IPS-20b (cell line): ENCODE data around the gene ZNF273.
A peak's percentile ranks its signal among the peaks of the same experiment; 100 is the strongest.

Experiments
- H3K27ac ChIP-seq: one replicate; pipeline ENCODE4 v1.5.1; 2013; ENCODE audit warnings: low read length
- H3K27me3 ChIP-seq: 2 replicates; pipeline ENCODE4 v1.6.1; 2013; ENCODE audit warnings: mild to moderate bottlenecking, low read length, inconsistent platforms; ENCODE audit not compliant: insufficient read depth
- H3K36me3 ChIP-seq: 2 replicates; pipeline ENCODE4 v1.6.1; 2013; ENCODE audit warnings: low read depth, mild to moderate bottlenecking, inconsistent platforms, low read length, moderate library complexity; ENCODE audit not compliant: insufficient read depth
- H3K4me1 ChIP-seq: 2 replicates; pipeline ENCODE4 v1.6.1; 2013; ENCODE audit warnings: mild to moderate bottlenecking, control low read depth, inconsistent platforms, low read length, moderate library complexity; ENCODE audit not compliant: insufficient read depth
- H3K4me3 ChIP-seq: 2 replicates; pipeline ENCODE4 v1.5.1; 2013; ENCODE audit warnings: mild to moderate bottlenecking, low read length, inconsistent platforms
- H3K9ac ChIP-seq: 2 replicates; pipeline ENCODE4 v1.6.1; 2013; ENCODE audit warnings: low read depth, mild to moderate bottlenecking, inconsistent platforms, low read length, moderate library complexity
- H3K9me3 ChIP-seq: 2 replicates; pipeline ENCODE4 v1.6.1; 2013; ENCODE audit warnings: mild to moderate bottlenecking, low read depth, low read length, inconsistent platforms; ENCODE audit not compliant: insufficient read depth

The ZNF273 gene

DNA sequence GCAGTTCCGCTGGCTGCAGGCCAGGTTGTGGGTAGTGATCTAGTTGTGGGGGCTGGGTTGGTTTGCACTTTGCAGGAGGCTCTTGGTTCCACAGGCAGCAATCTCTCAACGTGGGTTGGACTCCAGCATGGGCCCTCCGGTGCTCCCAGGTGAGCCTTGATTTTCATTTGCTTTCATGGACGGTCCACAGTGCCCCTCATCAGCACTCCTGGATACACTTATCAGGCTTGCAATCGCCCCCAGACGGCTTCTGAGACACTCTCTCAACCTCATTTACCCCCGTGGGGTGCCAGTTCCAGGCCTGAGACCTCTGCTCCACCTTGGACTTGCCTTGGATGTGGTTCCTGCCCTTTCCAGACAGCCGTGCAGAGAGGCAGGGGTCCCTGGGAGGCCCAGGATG, 31.3 kb upstream of the ZNF273 start:
- H3K4me1 ChIP-seq = no peaks in the 10 kb centered on the region
- H3K9ac ChIP-seq = no peak overlapping the region
- H3K36me3 ChIP-seq = no peaks in the 10 kb centered on the region
- no peak overlapping the region for H3K4me3 ChIP-seq
- H3K27me3 ChIP-seq = peaks cover 9% of the 10 kb centered on the region
- peaks cover 17% of the 10 kb centered on the region; the same call in 1 of the 2 replicates for H3K9me3 ChIP-seq
- H3K27ac ChIP-seq = no peak overlapping the region

DNA sequence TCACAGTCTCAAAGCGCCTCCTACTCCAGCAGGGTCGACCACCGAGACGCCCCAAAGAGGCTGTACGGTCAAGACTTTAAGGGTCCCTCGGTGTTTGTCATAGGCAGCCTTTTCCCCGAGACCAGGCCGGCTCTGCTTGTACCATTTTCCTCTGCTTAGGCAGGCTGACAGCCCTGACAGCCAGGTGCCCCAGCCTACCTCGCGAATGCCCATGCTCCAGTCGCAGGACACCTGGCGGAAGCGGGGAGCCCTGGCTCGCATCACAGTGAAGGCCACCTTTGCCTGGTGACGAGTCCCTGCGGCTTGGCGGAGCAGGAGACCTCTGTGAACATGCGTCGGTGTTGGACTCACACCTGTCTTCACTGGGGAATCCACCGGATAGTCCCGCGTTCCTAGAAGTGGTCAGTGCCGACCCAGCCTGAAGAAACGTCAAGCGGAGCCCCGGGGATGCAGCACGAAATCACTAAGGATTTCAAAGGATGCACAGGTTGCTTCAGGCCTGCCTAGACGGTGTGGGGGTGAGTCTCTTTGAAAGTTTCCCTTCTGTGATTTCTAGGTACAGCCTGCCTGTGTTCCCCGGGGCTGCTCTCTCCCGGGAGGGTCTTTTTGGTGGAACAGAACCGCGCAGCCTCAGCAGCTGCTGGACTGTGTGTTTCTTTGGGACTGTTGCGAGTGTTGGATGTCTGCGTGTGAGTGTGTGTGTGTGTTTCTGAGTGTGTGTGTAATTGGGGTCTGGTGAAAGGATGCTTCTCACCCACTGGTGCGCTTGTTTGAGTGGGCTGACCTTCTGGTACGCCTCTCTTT, 30.5 kb upstream of the ZNF273 start:
- peaks cover 16% of the 10 kb centered on the region for H3K27me3 ChIP-seq
- H3K36me3 ChIP-seq = no peaks in the 10 kb centered on the region
- no peak overlapping the region for H3K4me3 ChIP-seq
- H3K9ac ChIP-seq = no peak overlapping the region
- H3K4me1 ChIP-seq = no peaks in the 10 kb centered on the region
- H3K9me3 ChIP-seq = peaks cover 17% of the 10 kb centered on the region; the same call in 1 of the 2 replicates
- no peak overlapping the region for H3K27ac ChIP-seq

DNA sequence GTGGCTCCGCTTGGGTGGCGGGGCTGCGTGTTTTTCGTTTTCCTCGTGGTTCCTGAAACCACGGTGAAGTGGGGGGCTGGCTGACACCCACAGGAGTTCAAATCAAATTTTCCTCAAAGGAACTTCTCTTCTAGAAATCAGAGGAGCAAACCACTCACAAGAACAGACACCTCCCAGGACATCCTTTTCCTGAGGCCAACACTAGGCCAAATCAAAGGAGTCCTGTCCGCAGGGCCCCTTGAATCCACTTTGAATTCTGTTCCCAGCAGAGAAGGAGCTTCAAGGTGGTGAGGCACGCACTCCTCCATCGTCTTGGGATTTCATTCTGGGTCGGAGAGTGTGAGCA, 29.9 kb upstream of the ZNF273 start:
- Histone ChIP-seq H3K9me3 (peaks cover 17% of the 10 kb centered on the region; the same call in 1 of the 2 replicates), H3K27ac (no peak overlapping the region), H3K36me3 (no peaks in the 10 kb centered on the region), H3K27me3 (peaks cover 21% of the 10 kb centered on the region), H3K4me1 (no peaks in the 10 kb centered on the region), H3K4me3 (no peak overlapping the region), H3K9ac (no peak overlapping the region)

DNA sequence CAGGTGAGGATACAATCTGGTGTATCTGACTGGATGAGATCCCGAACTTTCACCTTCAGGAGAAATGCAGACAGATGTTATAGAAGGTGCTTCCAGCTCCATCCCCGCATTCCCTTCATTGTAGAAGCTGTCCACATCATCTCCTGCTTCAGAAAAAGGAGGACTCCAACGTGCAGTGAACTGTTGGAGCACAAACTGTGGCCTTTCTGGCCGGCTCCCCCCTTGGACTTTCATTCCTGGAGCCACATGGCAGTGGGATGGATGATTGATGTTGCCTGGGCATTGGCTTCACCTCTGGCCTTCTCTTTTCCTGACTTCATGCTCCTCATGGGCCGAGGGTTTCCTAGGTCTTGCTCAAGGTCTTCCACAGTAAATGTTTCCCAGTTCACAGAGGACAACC, 29.6 kb upstream of the ZNF273 start:
- Histone ChIP-seq H3K9ac (no peak overlapping the region), H3K4me3 (no peak overlapping the region), H3K36me3 (no peaks in the 10 kb centered on the region), H3K27me3 (peaks cover 25% of the 10 kb centered on the region), H3K9me3 (peaks cover 17% of the 10 kb centered on the region; the same call in 1 of the 2 replicates), H3K27ac (no peak overlapping the region), H3K4me1 (no peaks in the 10 kb centered on the region)

DNA sequence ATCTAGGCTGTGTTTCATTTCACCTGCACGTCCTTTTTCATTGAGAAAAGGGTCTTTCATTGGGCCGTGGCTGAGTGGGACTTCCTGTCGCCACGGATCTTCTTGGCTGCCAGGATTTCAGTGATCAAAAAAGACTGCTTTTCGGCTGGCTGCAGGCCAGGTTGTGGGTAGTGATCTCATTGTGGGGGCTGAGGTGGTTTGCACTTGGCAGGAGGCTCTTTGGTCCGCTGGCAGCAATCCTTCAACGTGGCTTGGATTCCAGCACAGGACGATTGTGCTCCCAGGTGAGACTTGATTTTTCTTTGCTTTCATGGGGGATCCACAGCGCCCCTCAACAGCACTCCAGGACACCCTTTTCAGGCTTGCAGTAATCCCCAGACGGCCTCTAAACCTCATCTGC, 29.0 kb upstream of the ZNF273 start:
- H3K9ac ChIP-seq = no peak overlapping the region
- peaks cover 11% of the 10 kb centered on the region; the same call in 1 of the 2 replicates for H3K9me3 ChIP-seq

DNA sequence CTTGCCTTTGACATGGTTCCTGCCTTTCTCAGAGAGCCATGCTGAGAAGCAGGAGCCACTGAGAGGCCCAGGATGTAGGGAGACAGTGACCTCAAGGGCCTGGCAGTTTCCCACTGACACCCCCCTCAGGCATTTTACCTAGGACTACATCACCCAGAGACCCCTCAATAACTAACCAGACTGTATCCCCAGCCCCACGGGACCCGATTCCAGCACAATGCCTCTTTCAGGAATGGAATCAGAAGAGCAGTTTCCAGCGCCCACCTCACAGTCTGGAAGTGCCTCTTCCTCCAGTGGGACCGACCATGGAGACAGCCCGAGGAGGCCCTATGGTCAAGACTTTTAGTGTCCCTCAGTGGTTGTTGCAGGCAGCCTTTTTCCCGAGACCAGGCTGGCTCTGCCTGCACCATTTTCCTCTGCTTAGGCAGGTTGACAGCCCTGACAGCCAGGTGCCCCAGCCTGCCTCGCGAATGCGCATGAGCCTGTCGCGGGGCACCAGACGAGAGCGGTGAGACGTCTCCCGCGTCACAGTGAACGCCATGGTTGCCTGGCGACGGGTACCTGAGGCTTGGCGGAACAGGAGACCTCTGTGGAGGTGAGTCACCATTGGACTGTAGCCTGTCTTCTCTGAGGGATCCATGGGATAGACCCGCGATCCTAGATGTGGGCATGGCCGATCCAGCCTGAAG, 28.4 kb upstream of the ZNF273 start:
- peaks cover 31% of the 10 kb centered on the region for H3K27me3 ChIP-seq
- no peak overlapping the region for H3K4me3 ChIP-seq
- H3K9me3 ChIP-seq = peaks cover 7% of the 10 kb centered on the region; the same call in 1 of the 2 replicates
- H3K9ac ChIP-seq = no peak overlapping the region
- H3K27ac ChIP-seq = no peak overlapping the region
- no peaks in the 10 kb centered on the region for H3K36me3 ChIP-seq
- no peaks in the 10 kb centered on the region for H3K4me1 ChIP-seq

More for the DNA sequence above, 29.0 kb upstream of the ZNF273 start:
- H3K4me1 ChIP-seq = no peaks in the 10 kb centered on the region
- no peak overlapping the region for H3K27ac ChIP-seq
- H3K4me3 ChIP-seq = no peak overlapping the region
- peaks cover 31% of the 10 kb centered on the region for H3K27me3 ChIP-seq
- H3K36me3 ChIP-seq = no peaks in the 10 kb centered on the region

DNA sequence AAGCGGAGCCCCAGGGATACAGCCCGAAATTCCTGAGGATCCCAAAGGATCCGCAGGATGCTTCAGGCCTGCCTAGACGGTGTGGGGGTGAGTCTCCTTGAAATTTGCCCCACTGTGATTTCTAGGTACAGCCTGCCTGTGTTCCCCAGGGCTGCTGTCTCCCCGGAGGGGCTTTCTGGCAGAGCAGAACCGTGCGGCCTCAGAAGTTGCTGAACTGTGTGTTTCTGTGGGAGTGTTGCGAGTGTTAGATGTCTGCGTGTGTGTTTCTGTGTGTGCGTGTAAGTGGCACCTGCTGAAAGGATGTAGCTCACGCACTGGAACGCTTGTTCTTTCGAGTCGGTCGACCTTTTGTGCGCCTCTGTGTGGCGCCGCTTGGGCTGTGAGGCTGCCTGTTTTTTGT, 27.8 kb upstream of the ZNF273 start:
- peaks cover 7% of the 10 kb centered on the region; the same call in 1 of the 2 replicates for H3K9me3 ChIP-seq
- H3K4me3 ChIP-seq = no peak overlapping the region
- peaks cover 31% of the 10 kb centered on the region for H3K27me3 ChIP-seq
- H3K27ac ChIP-seq = no peak overlapping the region
- no peak overlapping the region for H3K9ac ChIP-seq
- no peaks in the 10 kb centered on the region for H3K36me3 ChIP-seq
- no peaks in the 10 kb centered on the region for H3K4me1 ChIP-seq

DNA sequence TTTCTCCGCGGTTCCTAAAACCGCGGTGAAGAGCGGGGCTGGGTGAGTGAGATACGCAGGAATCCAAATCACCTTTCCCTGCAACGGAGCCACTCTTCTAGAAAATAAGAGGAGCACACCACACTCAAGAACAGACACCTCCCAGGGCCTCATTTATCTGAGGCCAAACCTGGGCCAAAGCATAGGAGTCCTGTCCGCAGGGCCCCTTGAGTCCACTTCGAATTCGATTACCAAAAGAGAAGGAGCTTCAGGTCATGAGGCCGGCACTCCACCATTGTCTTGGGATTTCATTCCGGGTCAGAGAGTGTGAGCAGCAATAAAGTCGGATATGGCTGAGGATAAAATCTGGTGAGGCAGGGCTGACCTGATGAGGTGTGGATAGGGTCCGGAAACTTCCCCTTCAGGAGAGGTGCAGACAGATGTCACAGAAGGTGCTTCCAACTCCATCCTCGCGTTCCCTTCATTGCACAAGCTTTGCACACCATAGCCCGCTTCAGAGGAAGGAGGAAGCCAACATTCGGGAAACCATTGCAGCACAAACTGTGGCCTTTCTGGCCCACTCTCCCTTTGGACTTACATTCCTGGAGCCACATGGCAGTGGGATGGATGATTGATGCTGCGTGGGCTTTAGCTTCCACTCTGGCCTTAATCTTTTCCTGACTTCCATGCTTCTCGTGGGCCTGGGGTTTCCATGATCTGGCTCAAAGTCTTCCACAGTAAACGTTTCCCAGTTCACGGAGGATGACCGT, 27.2 kb upstream of the ZNF273 start:
- Histone ChIP-seq H3K4me1 (no peaks in the 10 kb centered on the region), H3K27me3 (peaks cover 31% of the 10 kb centered on the region), H3K9ac (no peak overlapping the region), H3K27ac (no peak overlapping the region), H3K4me3 (no peak overlapping the region), H3K9me3 (peaks cover 7% of the 10 kb centered on the region; the same call in 1 of the 2 replicates), H3K36me3 (no peaks in the 10 kb centered on the region)

DNA sequence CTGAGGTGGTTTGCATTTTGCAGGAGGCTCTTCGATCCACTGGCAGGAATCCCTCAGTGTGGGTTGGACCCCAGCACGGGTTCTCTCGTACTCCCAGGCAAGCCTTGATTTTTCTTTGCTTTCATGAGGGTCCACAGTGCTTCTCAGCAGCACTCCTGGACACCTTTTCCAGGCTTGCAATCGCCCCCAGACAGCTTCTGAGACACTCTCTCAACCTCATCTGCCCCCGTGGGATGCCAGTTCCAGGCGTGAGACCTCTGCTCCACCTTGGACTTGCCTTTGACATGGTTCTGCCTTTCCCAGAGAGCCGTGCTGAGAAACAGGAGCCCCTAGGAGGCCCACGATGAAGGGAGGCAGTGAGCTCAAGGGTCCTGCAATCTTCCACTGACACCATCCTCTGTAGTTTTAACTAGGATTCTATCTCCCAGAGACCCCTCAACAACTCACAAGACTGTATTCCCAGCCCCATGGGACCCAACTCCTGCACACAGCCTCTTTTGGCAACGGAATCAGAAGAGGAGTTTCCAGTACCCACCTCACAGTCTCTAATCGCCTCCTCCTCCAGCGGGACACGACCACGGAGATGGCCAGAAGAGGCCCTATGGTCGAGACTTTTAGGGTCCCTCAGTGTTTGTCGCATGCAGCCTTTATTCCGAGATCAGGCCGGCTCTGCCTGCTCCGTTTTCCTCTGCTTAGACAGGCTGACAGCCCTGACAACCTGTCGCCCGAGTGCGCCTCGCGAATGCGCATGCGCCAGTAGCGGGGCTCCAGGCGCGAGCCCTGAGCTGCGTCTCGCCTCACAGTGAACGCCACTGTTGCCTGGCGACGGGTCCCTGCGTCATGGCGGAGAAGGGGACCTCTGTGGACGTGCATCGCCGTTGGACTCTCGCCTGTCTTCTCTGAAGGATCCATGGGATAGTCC, 26.0 kb upstream of the ZNF273 start:
- Histone ChIP-seq H3K36me3 (no peaks in the 10 kb centered on the region), H3K4me3 (peak overlapping the region; percentile 68), H3K27me3 (peaks cover 31% of the 10 kb centered on the region), H3K9me3 (no peaks in the 10 kb centered on the region), H3K4me1 (no peaks in the 10 kb centered on the region), H3K27ac (no peak overlapping the region), H3K9ac (no peak overlapping the region)

DNA sequence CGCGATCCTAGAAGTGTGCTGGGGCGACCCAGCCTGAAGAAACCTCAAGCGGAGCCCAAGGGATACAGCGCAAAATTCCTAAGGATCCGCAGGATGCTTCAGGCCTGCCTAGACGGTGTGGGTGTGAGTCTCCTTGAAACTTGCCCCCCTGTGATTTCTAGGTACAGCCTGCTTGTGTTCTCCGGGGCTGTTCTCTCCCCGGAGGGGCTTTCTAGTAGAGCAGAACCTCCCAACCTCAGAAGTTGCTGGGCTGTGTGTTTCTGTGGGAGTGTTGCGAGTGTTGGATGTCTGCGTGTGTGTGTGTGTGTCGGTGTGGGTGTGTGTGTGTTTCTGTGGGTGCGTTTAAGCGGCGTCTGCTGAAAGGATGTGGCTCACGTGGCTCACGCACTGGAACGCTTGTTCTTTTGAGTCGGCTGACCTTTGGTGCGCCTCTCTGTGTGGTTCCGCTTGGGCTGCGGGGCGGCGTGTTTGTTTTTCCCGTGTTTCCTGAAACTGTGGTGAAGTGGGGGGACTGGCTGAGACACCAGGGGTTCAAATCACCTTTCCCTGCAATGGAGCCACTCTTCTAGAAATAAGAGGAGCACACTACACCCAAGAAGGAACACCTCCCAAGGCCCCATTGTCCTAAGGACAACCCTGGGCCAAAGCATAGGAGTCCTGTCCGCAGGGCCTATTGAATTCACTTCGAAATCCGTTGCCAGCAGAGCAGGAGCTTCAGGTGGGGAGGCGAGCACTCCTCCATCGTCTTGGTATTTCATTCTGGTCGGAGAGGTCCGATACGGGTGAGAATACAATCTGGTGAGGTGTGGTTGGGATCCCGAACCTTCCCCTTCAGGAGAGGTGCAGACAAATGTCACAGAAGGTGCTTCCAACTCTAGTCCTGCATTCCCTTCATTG, 25.1 kb upstream of the ZNF273 start:
- peaks cover 31% of the 10 kb centered on the region for H3K27me3 ChIP-seq
- no peaks in the 10 kb centered on the region for H3K36me3 ChIP-seq
- H3K27ac ChIP-seq = no peak overlapping the region
- H3K4me3 ChIP-seq = peak overlapping the region; percentile 68
- no peaks in the 10 kb centered on the region for H3K4me1 ChIP-seq
- H3K9me3 ChIP-seq = no peaks in the 10 kb centered on the region
- H3K9ac ChIP-seq = no peak overlapping the region
